Prostate gland (tissue), 2 donors: Measurements from ENCODE around the gene LZTS2. TPM values are rescaled to one million over a fixed set of nuclear protein-coding genes. Genes with fewer than 3 reads are reported as not detected.
"Not testable (repeated sequence)": the region's sequence is repeated elsewhere in the genome, so short reads cannot be mapped to it uniquely, and the experiment has no call there.

Experiments
- DNase-seq: peaks from one replicate; pipeline ENCODE4 v3.0.0-alpha.2; 2019; ENCODE audit warnings: low spot score
- H3K27ac ChIP-seq, 2 donors: fragments of 200-600 bp; sonication (generic); 2 replicates each; pipeline ENCODE4 v1.5.1; 2017 to 2019
- H3K27me3 ChIP-seq: fragments of 200-600 bp; sonication (generic); replicated peaks from 2 replicates; pipeline ENCODE4 v1.5.1; 2019; ENCODE audit not compliant: insufficient read depth
- H3K36me3 ChIP-seq, 2 donors: fragments of 200-600 bp; sonication (generic); 1 replicate in 1 of 2; 2 replicates in 1 of 2; pipeline versions ENCODE4 v1.5.1 to v1.8.1; 2017 to 2019
- H3K4me1 ChIP-seq: fragments of 200-600 bp; sonication (generic); replicated peaks from 2 replicates; pipeline ENCODE4 v1.5.1; 2019
- H3K4me3 ChIP-seq, 2 donors: fragments of 200-600 bp; sonication (generic); 2 replicates each; pipeline ENCODE4 v1.5.1; 2017 to 2019
- H3K9me3 ChIP-seq: fragments of 200-600 bp; sonication (generic); 2 replicates; pipeline ENCODE4 v1.5.1; 2017
- POLR2A ChIP-seq: fragments of 450-650 bp; IDR thresholded peaks from one replicate; pipeline ENCODE4 v1.6.1; 2016; ENCODE audit warnings: antibody characterized with exemption, mild to moderate bottlenecking
- POLR2AphosphoS5 ChIP-seq: sonication (generic); formaldehyde crosslinking; IDR thresholded peaks from one replicate; pipeline ENCODE4 v1.6.1; 2017; ENCODE audit warnings: antibody characterized with exemption
- WGBS: methylation state at CpG from one replicate; pipeline ENCODE4 v1.1.5; 2018; 5-methylcytosine and 5-hydroxymethylcytosine counted together
- intact Hi-C: fragments of 100-400 bp; cut with DNase I; formaldehyde crosslinking; loops from one replicate; pipeline ENCODE4 v1.14.2; 2022
- total RNA-seq, 2 donors: library from RNA; depleted of rRNA; stranded (reverse); fragments of >200 nt; gene quantifications; one replicate each; pipeline ENCODE4 v1.1.0, GENCODE V29; 2016
- TF ChIP-seq, protein P1 (sequence below), 4 experiments: fragments of 200-600 bp in 2 of 4; fragments of 450-650 bp in 2 of 4; sonication (generic) in 2 of 4; IDR thresholded peaks; 1 replicate in 3 of 4; 2 replicates in 1 of 4; pipeline ENCODE4 v1.5.1; 2016 to 2019; ENCODE audit warnings: antibody characterized with exemption in 4 of 4, mild to moderate bottlenecking in 2 of 4, moderate library complexity in 2 of 4

LZTS2 gene
- total RNA-seq, 2 donors from 2014 or later: 108 to 189 TPM

DNA sequence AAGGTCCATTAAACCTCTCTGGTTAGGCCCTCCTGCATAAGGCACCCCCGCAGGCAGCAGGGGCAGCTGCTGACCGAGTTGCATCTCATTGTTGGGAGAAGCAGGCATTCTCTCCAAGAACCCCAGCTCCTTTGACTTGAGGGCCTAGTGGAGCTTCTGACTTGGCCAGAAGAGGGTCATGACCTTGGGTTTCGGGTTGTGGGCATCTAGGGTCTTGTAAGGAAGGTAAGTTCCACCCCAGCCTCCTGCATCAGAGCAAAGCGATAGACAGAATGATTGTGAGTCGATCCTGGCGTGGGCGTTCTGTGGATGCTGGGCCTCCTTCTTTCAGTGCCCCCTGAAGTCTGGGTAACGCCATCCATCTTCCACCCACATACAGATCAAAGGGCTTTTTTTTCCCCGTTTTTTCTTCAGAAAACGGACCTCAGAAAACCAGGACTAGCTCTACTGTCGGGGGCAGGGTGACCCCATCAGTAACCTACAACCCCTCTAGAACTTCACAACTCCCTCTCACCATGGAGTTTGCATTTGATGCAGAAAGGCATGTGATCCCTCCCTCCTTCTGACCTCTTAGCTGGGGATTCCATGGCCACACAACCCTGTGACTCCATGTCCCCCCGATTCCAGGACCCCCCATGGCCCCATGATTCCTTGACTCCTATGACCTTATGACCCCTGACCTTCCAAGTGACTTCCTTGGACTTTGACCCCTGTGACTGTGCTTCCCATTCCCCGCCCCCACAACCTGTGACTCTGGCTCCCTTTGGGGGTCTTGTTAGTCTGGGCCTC, 27.3 kb upstream of the LZTS2 start:
- TF ChIP-seq, protein P1, sequence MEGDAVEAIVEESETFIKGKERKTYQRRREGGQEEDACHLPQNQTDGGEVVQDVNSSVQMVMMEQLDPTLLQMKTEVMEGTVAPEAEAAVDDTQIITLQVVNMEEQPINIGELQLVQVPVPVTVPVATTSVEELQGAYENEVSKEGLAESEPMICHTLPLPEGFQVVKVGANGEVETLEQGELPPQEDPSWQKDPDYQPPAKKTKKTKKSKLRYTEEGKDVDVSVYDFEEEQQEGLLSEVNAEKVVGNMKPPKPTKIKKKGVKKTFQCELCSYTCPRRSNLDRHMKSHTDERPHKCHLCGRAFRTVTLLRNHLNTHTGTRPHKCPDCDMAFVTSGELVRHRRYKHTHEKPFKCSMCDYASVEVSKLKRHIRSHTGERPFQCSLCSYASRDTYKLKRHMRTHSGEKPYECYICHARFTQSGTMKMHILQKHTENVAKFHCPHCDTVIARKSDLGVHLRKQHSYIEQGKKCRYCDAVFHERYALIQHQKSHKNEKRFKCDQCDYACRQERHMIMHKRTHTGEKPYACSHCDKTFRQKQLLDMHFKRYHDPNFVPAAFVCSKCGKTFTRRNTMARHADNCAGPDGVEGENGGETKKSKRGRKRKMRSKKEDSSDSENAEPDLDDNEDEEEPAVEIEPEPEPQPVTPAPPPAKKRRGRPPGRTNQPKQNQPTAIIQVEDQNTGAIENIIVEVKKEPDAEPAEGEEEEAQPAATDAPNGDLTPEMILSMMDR (IDR thresholded peaks at IDR 0.05): no peak
- TF ChIP-seq POLR2AphosphoS5 (no peak), POLR2A (no peak)
- Histone ChIP-seq H3K27me3 (no peaks in the 10 kb centered on the region), H3K36me3 (no peaks in the 10 kb centered on the region), H3K27ac (no peak overlapping the region), H3K4me3 (no peak overlapping the region), H3K4me1 (peaks cover 13% of the 10 kb centered on the region), H3K9me3 (no peaks in the 10 kb centered on the region)
- no peak for DNase-seq
- WGBS: 83% methylated on average over 13 of the region's 13 CpGs
- intact Hi-C loops: no loop called here

GRCh38 chr10:100972904-100973535, 26.6 kb upstream of the LZTS2 start:
- no peak overlapping the region for H3K27ac ChIP-seq
- no peak for DNase-seq
- no peak overlapping the region for H3K4me3 ChIP-seq
- 92% methylated on average over 6 of the region's 6 CpGs for WGBS
- H3K4me1 ChIP-seq: peaks cover 13% of the 10 kb centered on the region
- H3K36me3 ChIP-seq: no peaks in the 10 kb centered on the region
- TF ChIP-seq POLR2AphosphoS5 (no peak), POLR2A (no peak)
- TF ChIP-seq, protein P1 (IDR thresholded peaks at IDR 0.05): no peak
- H3K27me3 ChIP-seq: no peaks in the 10 kb centered on the region
- intact Hi-C loops: no loop called here
- H3K9me3 ChIP-seq: no peaks in the 10 kb centered on the region

DNA sequence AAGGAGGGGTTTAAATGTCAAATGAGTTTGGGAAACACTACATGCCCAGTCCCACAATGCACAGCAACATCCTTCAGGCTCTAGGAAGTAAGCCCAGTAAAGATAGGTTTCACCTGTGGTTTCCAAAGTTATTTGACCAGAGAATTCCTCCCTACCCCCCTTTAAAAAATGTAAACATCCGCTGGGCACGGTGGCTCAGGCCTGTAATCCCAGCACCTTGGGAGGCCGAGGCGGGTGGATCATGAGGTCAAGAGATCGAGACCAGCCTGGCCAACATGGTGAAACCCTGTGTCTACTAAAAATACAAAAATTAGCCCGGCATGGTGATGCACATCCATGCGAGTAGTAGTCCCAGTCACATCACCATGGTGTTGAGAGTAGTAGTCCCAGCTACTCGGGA, 24.2 kb upstream of the LZTS2 start:
- intact Hi-C loops, H3K4me3 ChIP-seq, H3K27me3 ChIP-seq, H3K4me1 ChIP-seq, DNase-seq, H3K36me3 ChIP-seq, H3K27ac ChIP-seq, H3K9me3 ChIP-seq: not testable (repeated sequence)
- 84% methylated on average over 8 of the region's 8 CpGs for WGBS

- WGBS: 56% methylated on average over 3 of the region's 3 CpGs
- no peaks in the 10 kb centered on the region for H3K4me1 ChIP-seq
- no peak overlapping the region for H3K27ac ChIP-seq
- no peaks in the 10 kb centered on the region for H3K9me3 ChIP-seq
- peaks cover 0 to 8% of the 10 kb centered on the region in 2 donors for H3K36me3 ChIP-seq
- intact Hi-C loops: no loop called here
- DNase-seq: no peak
- TF ChIP-seq POLR2A: no peak
- H3K27me3 ChIP-seq: no peaks in the 10 kb centered on the region
- no peak overlapping the region for H3K4me3 ChIP-seq
These were observed 22.7 kb upstream of the LZTS2 start for GRCh38 chr10:100976906-100977305.

DNA sequence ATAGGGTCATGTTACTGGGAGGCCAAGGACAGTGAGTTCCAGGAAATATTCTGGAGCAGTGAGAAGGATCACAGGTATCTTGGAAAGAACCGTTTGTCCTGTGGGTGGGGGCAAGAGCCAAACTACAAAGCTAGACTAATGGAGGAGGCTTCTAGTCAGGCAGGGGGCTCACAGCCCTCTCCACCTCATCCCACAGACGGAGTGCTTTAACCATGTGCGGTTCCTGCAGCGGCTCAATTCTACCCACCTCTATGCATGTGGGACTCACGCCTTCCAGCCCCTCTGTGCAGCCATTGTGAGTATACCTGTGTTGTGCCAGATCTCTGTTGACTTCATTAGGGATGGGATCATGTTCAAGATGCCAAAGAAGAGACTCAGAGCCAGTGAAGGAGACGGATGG, 22.2 kb upstream of the LZTS2 start:
- no peak overlapping the region for H3K4me3 ChIP-seq
- TF ChIP-seq POLR2A (no peak), POLR2AphosphoS5 (no peak)
- TF ChIP-seq, protein P1 (IDR thresholded peaks at IDR 0.05): no peak
- H3K4me1 ChIP-seq: no peaks in the 10 kb centered on the region
- WGBS: 74% methylated on average over 6 of the region's 6 CpGs
- no peaks in the 10 kb centered on the region for H3K27me3 ChIP-seq
- peaks cover 0 to 8% of the 10 kb centered on the region in 2 donors for H3K36me3 ChIP-seq
- intact Hi-C loops: no loop called here
- H3K27ac ChIP-seq: no peak overlapping the region
- H3K9me3 ChIP-seq: no peaks in the 10 kb centered on the region
- no peak for DNase-seq
